IMR-90 (cell line): ENCODE measurements around the gene ZBED1. TPM values are rescaled to one million over a fixed set of nuclear protein-coding genes. Genes with fewer than 3 reads are reported as not detected.

Source experiments
- ATAC-seq: fragments of 200-7000 bp; cut with Tn5 transposase; 2 replicates; pipeline ENCODE4 v1.9.1; 2020; ENCODE audit warnings: low read depth, mild to moderate bottlenecking, moderate library complexity
- BruUV-seq: library from RNA; stranded (reverse); fragments of 400-500 nt; replicated peaks from 2 replicates; lab custom pipeline; 2021; lab: Mats Ljungman, UMichigan
- CTCF ChIA-PET: fragments of 300-600 bp; formaldehyde crosslinking; extraction: SDS; loops from one replicate; lab custom pipeline; 2021; ENCODE audit warnings: antibody characterized with exemption; lab: Yijun Ruan, JAX
- POLR2A ChIA-PET: fragments of 300-600 bp; sonication (Branson Sonifier 250); formaldehyde crosslinking; loops from one replicate; lab custom pipeline; 2022; ENCODE audit warnings: antibody characterized with exemption; ENCODE audit not compliant: unreplicated experiment; lab: Charles Lee
- DNase-seq: peaks from one replicate; pipeline ENCODE4 v3.0.0; 2013
- H2AFZ ChIP-seq: replicated peaks from 2 replicates; pipeline ENCODE3; 2013; ENCODE audit warnings: low read length, mild to moderate bottlenecking; ENCODE audit not compliant: poor library complexity
- H2AK5ac ChIP-seq: 2 replicates; pipeline ENCODE4 v1.6.1; 2013; ENCODE audit warnings: low read depth, low read length, inconsistent platforms
- H2AK9ac ChIP-seq: replicated peaks from 2 replicates; pipeline ENCODE3; 2013; ENCODE audit warnings: mild to moderate bottlenecking, low read depth, low read length, moderate library complexity; ENCODE audit not compliant: poor library complexity
- H2BK120ac ChIP-seq: 2 replicates; pipeline ENCODE4 v1.6.1; 2013; ENCODE audit warnings: low read depth, low read length, inconsistent platforms
- H2BK15ac ChIP-seq: 3 replicates; pipeline ENCODE4 v1.6.1; 2013; ENCODE audit warnings: low read depth, low read length, inconsistent platforms
- H2BK20ac ChIP-seq: 2 replicates; pipeline ENCODE4 v1.6.1; 2013; ENCODE audit warnings: low read depth, mild to moderate bottlenecking, inconsistent platforms, low read length, moderate library complexity
- H2BK5ac ChIP-seq: 2 replicates; pipeline ENCODE4 v1.6.1; 2013; ENCODE audit warnings: mild to moderate bottlenecking, low read depth, low read length, inconsistent platforms; ENCODE audit not compliant: poor library complexity, severe bottlenecking
- H3K14ac ChIP-seq: replicated peaks from 2 replicates; pipeline ENCODE4 v1.6.1; 2013; ENCODE audit warnings: low read depth, low read length, inconsistent platforms
- H3K18ac ChIP-seq: 2 replicates; pipeline ENCODE4 v1.6.1; 2013; ENCODE audit warnings: low read depth, low read length, control low read depth
- H3K23ac ChIP-seq: 2 replicates; pipeline ENCODE4 v1.6.1; 2013; ENCODE audit warnings: low read depth, low read length, inconsistent platforms
- H3K27ac ChIP-seq: 2 replicates; pipeline ENCODE4 v1.5.1; 2013; ENCODE audit warnings: mild to moderate bottlenecking, control low read depth, low read length; ENCODE audit not compliant: insufficient read depth
- H3K27me3 ChIP-seq: 2 replicates; pipeline ENCODE4 v1.6.1; 2013; ENCODE audit warnings: low read length; ENCODE audit not compliant: control insufficient read depth, insufficient read depth
- H3K36me3 ChIP-seq: 2 replicates; pipeline ENCODE4 v1.6.1; 2013; ENCODE audit warnings: low read length, mixed read lengths; ENCODE audit not compliant: control insufficient read depth, insufficient read depth
- H3K4ac ChIP-seq: 2 replicates; pipeline ENCODE4 v1.6.1; 2013; ENCODE audit warnings: low read depth, low read length, inconsistent platforms
- H3K4me1 ChIP-seq: 2 replicates; pipeline ENCODE4 v1.6.1; 2013; ENCODE audit warnings: low read length, mixed read lengths; ENCODE audit not compliant: control insufficient read depth, insufficient read depth
- H3K4me2 ChIP-seq: 2 replicates; pipeline ENCODE4 v1.6.1; 2013; ENCODE audit warnings: low read depth, mild to moderate bottlenecking, control low read depth, low read length, moderate library complexity
- H3K4me3 ChIP-seq: 2 replicates; pipeline ENCODE4 v1.5.1; 2013; ENCODE audit warnings: low read depth, mild to moderate bottlenecking, control low read depth, low read length, moderate library complexity; ENCODE audit not compliant: insufficient read depth
- H3K56ac ChIP-seq: 2 replicates; pipeline ENCODE4 v1.6.1; 2013; ENCODE audit warnings: low read length, inconsistent platforms; ENCODE audit not compliant: insufficient read depth; ENCODE audit errors: extremely low read depth
- H3K79me1 ChIP-seq, 2 experiments: 2 replicates each; pipeline ENCODE4 v1.6.1; 2013; ENCODE audit warnings: low read length in 2 of 2, inconsistent platforms in 1 of 2, low read depth in 1 of 2
- H3K9ac ChIP-seq: 2 replicates; pipeline ENCODE4 v1.6.1; 2013; ENCODE audit warnings: low read depth, low read length, control low read depth
- H3K9me1 ChIP-seq: 2 replicates; pipeline ENCODE4 v1.6.1; 2013; ENCODE audit warnings: low read length, inconsistent platforms; ENCODE audit not compliant: insufficient read depth
- H3K9me3 ChIP-seq: 2 replicates; pipeline ENCODE4 v1.6.1; 2013; ENCODE audit warnings: low read length; ENCODE audit not compliant: control insufficient read depth, insufficient read depth
- H4K20me1 ChIP-seq: 2 replicates; pipeline ENCODE4 v1.6.1; 2013; ENCODE audit warnings: low read length, inconsistent platforms; ENCODE audit not compliant: insufficient read depth
- H4K5ac ChIP-seq: 2 replicates; pipeline ENCODE4 v1.6.1; 2013; ENCODE audit warnings: mild to moderate bottlenecking, low read depth, low read length, control low read depth
- H4K8ac ChIP-seq, 2 experiments: 2 replicates each; pipeline ENCODE4 v1.6.1; 2013; ENCODE audit warnings: low read depth in 2 of 2, low read length in 2 of 2, control low read depth in 1 of 2, inconsistent platforms in 1 of 2
- H4K91ac ChIP-seq: 2 replicates; pipeline ENCODE4 v1.6.1; 2013; ENCODE audit warnings: low read depth, low read length, inconsistent platforms; ENCODE audit not compliant: insufficient read depth
- BHLHE40 ChIP-seq: fragments of 150-350 bp; IDR thresholded peaks from 2 replicates; pipeline ENCODE4 v1.6.1; 2016; ENCODE audit warnings: mild to moderate bottlenecking, low read depth, low read length
- CEBPB ChIP-seq: IDR thresholded peaks from 2 replicates; pipeline ENCODE4 v1.6.1; 2012; ENCODE audit warnings: low read depth, low read length, improper control_type of control experiment
- CHD1 ChIP-seq: IDR thresholded peaks from 2 replicates; pipeline ENCODE4 v1.6.1; 2012; ENCODE audit warnings: low read depth, low read length, improper control_type of control experiment
- FOS ChIP-seq: fragments of 150-350 bp; IDR thresholded peaks from 2 replicates; pipeline ENCODE4 v1.6.1; 2016; ENCODE audit warnings: low read depth, low read length
- MAFK ChIP-seq: IDR thresholded peaks from 2 replicates; pipeline ENCODE4 v1.6.1; 2012; ENCODE audit warnings: low read depth, low read length, improper control_type of control experiment
- MAZ ChIP-seq: IDR thresholded peaks from 2 replicates; pipeline ENCODE4 v1.6.1; 2012; ENCODE audit warnings: low read depth, mild to moderate bottlenecking, low read length, improper control_type of control experiment, moderate library complexity, borderline replicate concordance
- MXI1 ChIP-seq: IDR thresholded peaks from 2 replicates; pipeline ENCODE4 v1.6.1; 2012; ENCODE audit warnings: low read depth, mild to moderate bottlenecking, low read length, moderate library complexity, borderline replicate concordance
- NFE2L2 ChIP-seq: fragments of 150-350 bp; IDR thresholded peaks from 2 replicates; pipeline ENCODE4 v1.6.1; 2016; ENCODE audit warnings: low read depth, mild to moderate bottlenecking, low read length
- POLR2A ChIP-seq: IDR thresholded peaks from 2 replicates; pipeline ENCODE4 v1.6.1; 2012; ENCODE audit warnings: mild to moderate bottlenecking, low read depth, low read length
- RAD21 ChIP-seq: IDR thresholded peaks from 2 replicates; pipeline ENCODE4 v1.6.1; 2012; ENCODE audit warnings: low read length, improper control_type of control experiment
- SMC3 ChIP-seq: fragments of 150-350 bp; IDR thresholded peaks from 2 replicates; pipeline ENCODE4 v1.6.1; 2016; ENCODE audit warnings: low read depth, mild to moderate bottlenecking, antibody characterized with exemption, low read length, moderate library complexity
- WGBS, 2 experiments: methylation state at CpG; one replicate each; pipeline versions ENCODE4 v1.1.5 to v1.1.7; 2013; ENCODE audit warnings: missing lambda C conversion rate in 2 of 2; ENCODE audit not compliant: insufficient read length in 1 of 2; ENCODE audit errors: extremely low coverage in 2 of 2; 5-methylcytosine and 5-hydroxymethylcytosine counted together
- dilution Hi-C: fragments of 300-500 bp; cut with HindIII; formaldehyde crosslinking; loops from one replicate; pipeline ENCODE4 v1.14.3; 2018; ENCODE audit warnings: low sequenced_read_pairs; ENCODE audit not compliant: unreplicated experiment
- in situ Hi-C: fragments of 300-500 bp; cut with MboI; formaldehyde crosslinking; loops from 3 replicates; pipeline ENCODE4 v1.14.3; 2019; ENCODE audit warnings: low sequenced_read_pairs, inconsistent platforms, mixed read lengths
- intact Hi-C: fragments of 100-400 bp; cut with micrococcal nuclease; formaldehyde crosslinking; loops from 2 replicates; pipeline ENCODE4 v1.10.0; 2022
- polyA plus RNA-seq, 3 experiments: library from polyadenylated mRNA; depleted of rRNA; stranded (reverse); fragments of >200 nt; gene quantifications; 2 replicates each; pipeline ENCODE4 v1.2.3, GENCODE V29; 2012; ENCODE audit warnings: low replicate concordance in 1 of 3
- total RNA-seq: library from RNA; depleted of rRNA; stranded (reverse); fragments of >200 nt; gene quantifications from 2 replicates; pipeline ENCODE4 v1.2.3, GENCODE V29; 2012
- TF ChIP-seq, protein P1 (sequence below): fragments of 150-350 bp; IDR thresholded peaks from 2 replicates; pipeline ENCODE4 v1.6.1; 2017; ENCODE audit warnings: mild to moderate bottlenecking, antibody characterized with exemption, low read length, low read depth

ZBED1 gene
- total and polyA plus RNA-seq, 2 of the 4 experiments (the other 2 are of a cell fraction), result 13.1 to 21.5 TPM

DNA sequence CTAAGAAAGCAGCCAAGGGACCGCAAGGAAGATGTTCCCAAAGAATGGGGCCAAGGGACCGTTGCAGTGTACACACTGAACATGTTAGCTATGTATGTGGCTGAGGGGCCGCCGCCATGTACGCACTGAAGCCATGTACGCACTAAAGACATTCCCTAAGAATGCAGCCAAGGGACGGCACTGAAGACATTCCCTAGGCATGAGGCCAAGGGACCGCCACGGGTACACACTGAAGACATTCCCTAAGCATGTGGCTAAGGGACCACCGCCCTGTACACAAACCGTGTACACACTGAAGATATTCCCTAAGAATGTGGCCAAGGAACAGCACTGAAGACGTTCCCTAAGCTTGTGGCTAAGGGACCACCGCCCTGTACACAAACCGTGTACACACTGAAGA lies 54.0 kb downstream of the ZBED1 start:
- no peak overlapping the region for H3K18ac ChIP-seq
- no peaks in the 10 kb centered on the region for H3K9me3 ChIP-seq
- no peak overlapping the region for H2BK120ac ChIP-seq
- H3K79me1 ChIP-seq, result peaks cover 27 to 41% of the 10 kb centered on the region in 2 experiments
- ChIA-PET POLR2A (no interaction called here), CTCF (no interaction called here)
- H3K4me2 ChIP-seq, result no peak overlapping the region
- no peak overlapping the region for H4K8ac ChIP-seq
- peaks cover 4% of the 10 kb centered on the region for H3K36me3 ChIP-seq
- no peak overlapping the region for H3K23ac ChIP-seq
- H3K4me1 ChIP-seq, result 0 out of 2 replicates have a peak, but pooled peaks cover 1% of the 10 kb centered on the region
- no peak for ATAC-seq
- no peak overlapping the region for H3K9ac ChIP-seq
- no peak overlapping the region for H3K56ac ChIP-seq
- no peak overlapping the region for H2BK20ac ChIP-seq
- H4K91ac ChIP-seq, result no peak overlapping the region
- H2BK5ac ChIP-seq, result no peak overlapping the region
- H3K4ac ChIP-seq, result no peak overlapping the region
- no peak overlapping the region for H3K27ac ChIP-seq
- in situ Hi-C loops (no loop called here), dilution Hi-C loops (no loop called here), intact Hi-C loops (no loop called here)
- H3K4me3 ChIP-seq, result no peak overlapping the region
- no peaks in the 10 kb centered on the region for H3K27me3 ChIP-seq
- peaks cover 16% of the 10 kb centered on the region for H3K9me1 ChIP-seq
- no peak overlapping the region for H3K14ac ChIP-seq
- H2AK5ac ChIP-seq, result no peak overlapping the region
- no peak for DNase-seq
- WGBS, 2 experiments, result 96% methylated on average over 12 of the region's 14 CpGs; no CpG with 5 or more reads in 1 of the 2 experiments
- TF ChIP-seq MAFK (no peak), MAZ (no peak), BHLHE40 (no peak), CEBPB (no peak), NFE2L2 (no peak), MXI1 (no peak), SMC3 (no peak), RAD21 (no peak), CHD1 (no peak), POLR2A (no peak), FOS (no peak)
- TF ChIP-seq, protein P1, sequence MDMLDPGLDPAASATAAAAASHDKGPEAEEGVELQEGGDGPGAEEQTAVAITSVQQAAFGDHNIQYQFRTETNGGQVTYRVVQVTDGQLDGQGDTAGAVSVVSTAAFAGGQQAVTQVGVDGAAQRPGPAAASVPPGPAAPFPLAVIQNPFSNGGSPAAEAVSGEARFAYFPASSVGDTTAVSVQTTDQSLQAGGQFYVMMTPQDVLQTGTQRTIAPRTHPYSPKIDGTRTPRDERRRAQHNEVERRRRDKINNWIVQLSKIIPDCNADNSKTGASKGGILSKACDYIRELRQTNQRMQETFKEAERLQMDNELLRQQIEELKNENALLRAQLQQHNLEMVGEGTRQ, result no peak
- no peak overlapping the region for H4K5ac ChIP-seq
- H2BK15ac ChIP-seq, result no peak overlapping the region
- H4K20me1 ChIP-seq, result peaks cover 19% of the 10 kb centered on the region
- no peak overlapping the region for H2AK9ac ChIP-seq
- no peak overlapping the region for H2AFZ ChIP-seq
- no TSS peak for BruUV-seq
